ENCODE measurements around the gene RUNX3. TPM values are rescaled to one million over a fixed set of nuclear protein-coding genes. Genes with fewer than 3 reads are reported as not detected.

RUNX3 gene
- total RNA-seq, 1 experiment from 2014 or later, result 8.6 TPM

DNA sequence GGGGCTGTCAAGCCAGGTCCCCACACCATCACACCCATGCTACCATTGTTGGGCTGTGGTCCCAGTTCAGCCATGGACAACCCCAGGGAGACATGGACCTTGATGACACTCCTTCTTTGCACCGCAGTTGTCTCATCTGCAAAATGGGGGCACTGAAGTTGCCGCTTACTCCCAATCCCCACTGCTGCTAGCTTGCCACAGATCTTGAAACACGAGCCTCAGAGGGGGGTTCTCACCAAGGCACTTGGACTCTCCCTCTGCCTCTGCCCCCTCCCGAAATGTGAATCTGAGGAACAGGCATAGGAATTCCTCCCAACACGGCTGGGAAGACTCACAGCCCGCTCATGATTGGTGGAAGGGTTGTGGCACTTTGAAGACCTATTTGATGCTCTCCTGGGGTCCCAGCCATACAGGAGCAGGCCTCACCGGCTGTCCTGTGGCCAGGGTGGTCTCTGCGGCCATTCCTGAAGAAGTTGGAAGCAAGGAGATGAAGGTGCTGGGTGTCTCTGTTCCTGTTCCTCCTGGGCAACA, 31.1 kb downstream of the RUNX3 start:
- ChIA-PET POLR2A (ENCODE audit: low non-redundant PET) (no interaction called here), CTCF (no interaction called here)
- H3K27ac ChIP-seq (ENCODE audit: low read depth, low read length, poor library complexity, severe bottlenecking), result no peak overlapping the region
- no TSS peak for BruUV-seq (replicated peaks)
- no peaks in the 10 kb centered on the region for H3K4me1 ChIP-seq (ENCODE audit: insufficient read depth, low read length, poor library complexity, severe bottlenecking)
- TF ChIP-seq EZH2 (IDR thresholded peaks at IDR 0.05; ENCODE audit: borderline replicate concordance, low read depth, low read length, poor library complexity, severe bottlenecking), result no peak
- TF ChIP-seq, protein P1, sequence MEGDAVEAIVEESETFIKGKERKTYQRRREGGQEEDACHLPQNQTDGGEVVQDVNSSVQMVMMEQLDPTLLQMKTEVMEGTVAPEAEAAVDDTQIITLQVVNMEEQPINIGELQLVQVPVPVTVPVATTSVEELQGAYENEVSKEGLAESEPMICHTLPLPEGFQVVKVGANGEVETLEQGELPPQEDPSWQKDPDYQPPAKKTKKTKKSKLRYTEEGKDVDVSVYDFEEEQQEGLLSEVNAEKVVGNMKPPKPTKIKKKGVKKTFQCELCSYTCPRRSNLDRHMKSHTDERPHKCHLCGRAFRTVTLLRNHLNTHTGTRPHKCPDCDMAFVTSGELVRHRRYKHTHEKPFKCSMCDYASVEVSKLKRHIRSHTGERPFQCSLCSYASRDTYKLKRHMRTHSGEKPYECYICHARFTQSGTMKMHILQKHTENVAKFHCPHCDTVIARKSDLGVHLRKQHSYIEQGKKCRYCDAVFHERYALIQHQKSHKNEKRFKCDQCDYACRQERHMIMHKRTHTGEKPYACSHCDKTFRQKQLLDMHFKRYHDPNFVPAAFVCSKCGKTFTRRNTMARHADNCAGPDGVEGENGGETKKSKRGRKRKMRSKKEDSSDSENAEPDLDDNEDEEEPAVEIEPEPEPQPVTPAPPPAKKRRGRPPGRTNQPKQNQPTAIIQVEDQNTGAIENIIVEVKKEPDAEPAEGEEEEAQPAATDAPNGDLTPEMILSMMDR (conservative IDR thresholded peaks at IDR 0.05; ENCODE audit: low read depth, low read length), result no peak
- no peaks in the 10 kb centered on the region for H3K27me3 ChIP-seq (replicated peaks; ENCODE audit: insufficient read depth, low read depth, low read length, poor library complexity)
- DNase-seq (ENCODE audit: low spot score), result no peak
- no peaks in the 10 kb centered on the region for H3K9me3 ChIP-seq (ENCODE audit: low read depth, low read length, poor library complexity, severe bottlenecking)
- no peaks in the 10 kb centered on the region for H3K36me3 ChIP-seq (ENCODE audit: insufficient read depth, low read length, poor library complexity, severe bottlenecking)
- H3K4me3 ChIP-seq (ENCODE audit: low read depth, low read length, poor library complexity, severe bottlenecking), result no peak overlapping the region
- intact Hi-C loops (cut with micrococcal nuclease; ENCODE audit: unreplicated experiment), result no loop called here

DNA sequence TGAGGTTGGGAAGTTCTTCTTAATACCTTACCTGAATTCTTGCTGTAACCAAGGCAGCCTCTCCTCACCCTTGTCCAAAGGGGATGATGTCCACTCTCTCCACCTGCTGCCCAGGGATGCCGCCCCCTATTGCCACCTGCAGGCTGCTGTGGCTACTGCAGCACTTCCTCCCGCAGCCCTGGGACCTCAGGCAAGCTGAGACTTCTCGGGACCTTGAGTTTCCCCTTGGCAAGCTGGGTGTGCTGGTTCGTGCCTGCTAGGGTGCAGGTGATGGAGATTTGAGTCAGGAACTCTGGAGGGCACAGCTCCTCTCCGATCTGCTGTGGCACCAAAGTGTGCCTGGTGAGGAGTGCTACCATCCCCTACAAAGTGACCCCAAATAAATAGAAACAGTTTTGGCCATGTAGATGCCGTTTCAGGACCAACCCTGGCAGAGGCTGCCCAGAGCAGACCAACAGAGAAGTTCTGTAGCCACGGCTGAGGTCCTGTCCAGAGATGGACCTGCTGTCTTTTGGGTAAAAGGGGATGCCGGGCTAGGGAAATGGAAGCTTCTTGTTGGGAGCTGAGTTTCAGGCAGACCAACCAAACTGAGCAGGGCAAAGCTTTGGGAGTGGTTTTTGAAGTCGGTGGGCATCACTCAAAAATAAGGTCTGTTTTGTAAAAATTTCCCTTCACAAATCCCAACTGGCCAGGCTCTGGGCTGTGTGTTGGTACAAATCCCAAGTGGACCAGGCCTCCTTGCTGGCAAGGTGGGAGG, 31.7 kb downstream of the RUNX3 start:
- BruUV-seq (replicated peaks), result no TSS peak
- intact Hi-C loops (cut with micrococcal nuclease; ENCODE audit: unreplicated experiment), result no loop called here
- no peak overlapping the region for H3K4me3 ChIP-seq (ENCODE audit: low read depth, low read length, poor library complexity, severe bottlenecking)
- H3K27ac ChIP-seq (ENCODE audit: low read depth, low read length, poor library complexity, severe bottlenecking), result no peak overlapping the region
- no peaks in the 10 kb centered on the region for H3K27me3 ChIP-seq (replicated peaks; ENCODE audit: insufficient read depth, low read depth, low read length, poor library complexity)
- DNase-seq (ENCODE audit: low spot score), result peak; percentile 35
- ChIA-PET POLR2A (ENCODE audit: low non-redundant PET) (no interaction called here), CTCF (interaction anchor here (0.6 kb wide), 1 partner anchor 188 kb away, joined by 3 read pairs; no protein-coding TSS in a partner anchor)
- no peaks in the 10 kb centered on the region for H3K9me3 ChIP-seq (ENCODE audit: low read depth, low read length, poor library complexity, severe bottlenecking)
- no peaks in the 10 kb centered on the region for H3K36me3 ChIP-seq (ENCODE audit: insufficient read depth, low read length, poor library complexity, severe bottlenecking)
- no peaks in the 10 kb centered on the region for H3K4me1 ChIP-seq (ENCODE audit: insufficient read depth, low read length, poor library complexity, severe bottlenecking)
- no peak for TF ChIP-seq EZH2 (IDR thresholded peaks at IDR 0.05; ENCODE audit: borderline replicate concordance, low read depth, low read length, poor library complexity, severe bottlenecking)
- TF ChIP-seq, protein P1 (conservative IDR thresholded peaks at IDR 0.05; ENCODE audit: low read depth, low read length), result peak; percentile 86

DNA sequence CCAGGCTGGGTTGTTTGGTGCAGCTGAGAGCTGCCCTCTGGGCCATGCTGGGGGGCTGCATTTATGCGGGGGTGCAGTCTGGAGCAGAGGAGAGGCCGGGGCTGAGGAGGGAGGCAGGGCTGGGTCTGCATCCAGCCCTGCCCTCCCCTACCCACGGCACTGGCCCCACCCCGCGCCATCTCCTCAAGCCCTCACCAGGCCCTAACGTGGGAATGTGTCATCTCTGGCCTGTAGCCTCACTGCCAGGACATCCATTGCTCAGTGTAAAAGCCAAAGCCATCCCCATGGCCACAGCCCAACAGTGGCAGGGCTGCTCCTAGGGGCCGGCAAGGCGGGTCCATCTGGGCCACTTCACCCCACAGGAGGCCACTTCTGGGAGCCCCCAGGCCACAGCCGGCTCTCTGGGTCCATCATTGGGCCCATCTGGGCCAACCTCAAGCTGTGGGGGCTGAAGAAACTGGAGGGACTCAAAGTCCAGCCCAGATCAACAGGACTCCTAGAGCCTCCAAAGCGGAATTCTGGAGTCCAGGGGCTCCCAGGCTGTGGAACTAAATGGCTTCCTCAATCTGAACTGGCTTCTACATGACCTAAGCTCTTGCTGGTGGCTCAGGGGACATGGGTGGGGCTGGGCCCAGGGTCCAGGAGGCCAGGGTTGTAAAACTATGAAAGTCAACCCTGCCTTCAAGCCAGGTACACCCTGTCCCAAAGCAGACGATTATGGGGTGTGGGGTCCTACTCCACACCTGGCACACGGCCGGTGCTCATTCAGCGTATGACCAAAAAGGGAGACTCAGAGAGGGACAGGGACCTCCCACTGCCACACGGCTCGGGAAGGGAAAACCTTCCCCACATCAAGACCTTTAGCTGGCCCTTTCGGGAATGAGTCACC, 32.6 kb downstream of the RUNX3 start:
- BruUV-seq (replicated peaks), result no TSS peak
- Histone ChIP-seq H3K4me3 (ENCODE audit: low read depth, low read length, poor library complexity, severe bottlenecking) (no peak overlapping the region), H3K9me3 (ENCODE audit: low read depth, low read length, poor library complexity, severe bottlenecking) (no peaks in the 10 kb centered on the region), H3K36me3 (ENCODE audit: insufficient read depth, low read length, poor library complexity, severe bottlenecking) (no peaks in the 10 kb centered on the region), H3K4me1 (ENCODE audit: insufficient read depth, low read length, poor library complexity, severe bottlenecking) (no peaks in the 10 kb centered on the region), H3K27me3 (replicated peaks; ENCODE audit: insufficient read depth, low read depth, low read length, poor library complexity) (no peaks in the 10 kb centered on the region), H3K27ac (ENCODE audit: low read depth, low read length, poor library complexity, severe bottlenecking) (no peak overlapping the region)
- no peak for DNase-seq (ENCODE audit: low spot score)
- intact Hi-C loops (cut with micrococcal nuclease; ENCODE audit: unreplicated experiment), result no loop called here
- CTCF ChIA-PET, result interaction anchor here (0.6 kb wide), 1 partner anchor 189 kb away, joined by 3 read pairs; no protein-coding TSS in a partner anchor
- POLR2A ChIA-PET (ENCODE audit: low non-redundant PET), result no interaction called here
- TF ChIP-seq EZH2 (IDR thresholded peaks at IDR 0.05; ENCODE audit: borderline replicate concordance, low read depth, low read length, poor library complexity, severe bottlenecking), result no peak
- TF ChIP-seq, protein P1 (conservative IDR thresholded peaks at IDR 0.05; ENCODE audit: low read depth, low read length), result no peak
